H9 (cell line): ENCODE data around the gene KRT2. TPM values are rescaled to one million over a fixed set of nuclear protein-coding genes. Genes with fewer than 3 reads are reported as not detected.
A peak's percentile ranks its signal among the peaks of the same experiment; 100 is the strongest.

ENCODE experiments used
- DNase-seq: peaks from one replicate; pipeline ENCODE4 v3.0.0-alpha.2; 2017
- H2AFZ ChIP-seq: one replicate; pipeline ENCODE4 v1.6.1; 2013; ENCODE audit warnings: mild to moderate bottlenecking, low read length, control low read depth, moderate library complexity
- H2AK5ac ChIP-seq: 2 replicates; pipeline ENCODE4 v1.6.1; 2013; ENCODE audit warnings: low read length, control low read depth, mixed read lengths; ENCODE audit not compliant: insufficient read length
- H2BK120ac ChIP-seq: one replicate; pipeline ENCODE4 v1.6.1; 2013; ENCODE audit warnings: low read depth, mild to moderate bottlenecking, low read length, control low read depth, inconsistent platforms; ENCODE audit not compliant: poor library complexity, severe bottlenecking
- H2BK12ac ChIP-seq: 2 replicates; pipeline ENCODE4 v1.6.1; 2013; ENCODE audit warnings: low read length, control low read depth, mixed read lengths, low read depth; ENCODE audit not compliant: insufficient read length
- H2BK15ac ChIP-seq: 2 replicates; pipeline ENCODE4 v1.6.1; 2013; ENCODE audit warnings: low read depth, low read length, control low read depth
- H2BK20ac ChIP-seq: one replicate; pipeline ENCODE4 v1.6.1; 2013; ENCODE audit warnings: low read depth, mild to moderate bottlenecking, low read length, control low read depth, inconsistent platforms; ENCODE audit not compliant: poor library complexity, severe bottlenecking
- H2BK5ac ChIP-seq: 2 replicates; pipeline ENCODE4 v1.6.1; 2013; ENCODE audit warnings: low read length, control low read depth, mixed read lengths; ENCODE audit not compliant: insufficient read length
- H3K14ac ChIP-seq: 2 replicates; pipeline ENCODE4 v1.6.1; 2013; ENCODE audit warnings: low read length, control low read depth; ENCODE audit not compliant: insufficient read depth
- H3K18ac ChIP-seq: 2 replicates; pipeline ENCODE4 v1.6.1; 2013; ENCODE audit warnings: low read depth, mild to moderate bottlenecking, mixed read lengths, low read length, control low read depth; ENCODE audit not compliant: insufficient read length
- H3K23ac ChIP-seq: 2 replicates; pipeline ENCODE4 v1.6.1; 2013; ENCODE audit warnings: low read length, control low read depth, mixed read lengths, low read depth; ENCODE audit not compliant: insufficient read length
- H3K23me2 ChIP-seq: 2 replicates; pipeline ENCODE4 v1.6.1; 2013; ENCODE audit warnings: low read depth, mild to moderate bottlenecking, mixed read lengths, low read length, control low read depth; ENCODE audit not compliant: insufficient read length, poor library complexity, severe bottlenecking
- H3K27ac ChIP-seq: 2 replicates; pipeline ENCODE4 v1.5.1; 2013; ENCODE audit warnings: low read length, control low read depth, mixed read lengths, low read depth; ENCODE audit not compliant: insufficient read length
- H3K27me3 ChIP-seq: 2 replicates; pipeline ENCODE4 v1.6.1; 2013; ENCODE audit warnings: low read length, control low read depth, inconsistent platforms; ENCODE audit not compliant: insufficient read depth
- H3K4ac ChIP-seq: 2 replicates; pipeline ENCODE4 v1.6.1; 2013; ENCODE audit warnings: low read depth, mild to moderate bottlenecking, control low read depth, inconsistent platforms, low read length, moderate library complexity
- H3K4me1 ChIP-seq: 2 replicates; pipeline ENCODE4 v1.6.1; 2013; ENCODE audit warnings: low read length, control low read depth, inconsistent platforms; ENCODE audit not compliant: insufficient read depth
- H3K4me2 ChIP-seq: 2 replicates; pipeline ENCODE4 v1.6.1; 2013; ENCODE audit warnings: low read length, control low read depth, mixed read lengths; ENCODE audit not compliant: insufficient read length, insufficient read depth
- H3K56ac ChIP-seq: 2 replicates; pipeline ENCODE4 v1.6.1; 2013; ENCODE audit warnings: low read depth, mild to moderate bottlenecking, mixed read lengths, low read length, control low read depth; ENCODE audit not compliant: insufficient read length
- H3K79me1 ChIP-seq: 2 replicates; pipeline ENCODE4 v1.6.1; 2013; ENCODE audit warnings: low read depth, mild to moderate bottlenecking, moderate library complexity, low read length, control low read depth, inconsistent platforms; ENCODE audit not compliant: insufficient read depth, poor library complexity, severe bottlenecking
- H3K79me2 ChIP-seq: 2 replicates; pipeline ENCODE4 v1.6.1; 2013; ENCODE audit warnings: low read length, control low read depth, inconsistent platforms; ENCODE audit not compliant: insufficient read depth
- H3K9ac ChIP-seq: 2 replicates; pipeline ENCODE4 v1.6.1; 2013; ENCODE audit warnings: low read length, control low read depth, mixed read lengths; ENCODE audit not compliant: insufficient read length; ENCODE audit errors: extremely low read depth
- H3K9me3 ChIP-seq: one replicate; pipeline ENCODE4 v1.6.1; 2013; ENCODE audit warnings: low read depth, low read length, inconsistent platforms; ENCODE audit not compliant: control insufficient read depth
- H3T11ph ChIP-seq: one replicate; pipeline ENCODE4 v1.6.1; 2013; ENCODE audit warnings: mild to moderate bottlenecking, low read length, control low read depth, inconsistent platforms
- H4K20me1 ChIP-seq: one replicate; pipeline ENCODE4 v1.6.1; 2013; ENCODE audit not compliant: control insufficient read depth, insufficient read length, insufficient read depth
- H4K5ac ChIP-seq: 2 replicates; pipeline ENCODE4 v1.6.1; 2013; ENCODE audit warnings: low read depth, mild to moderate bottlenecking, mixed read lengths, low read length, control low read depth; ENCODE audit not compliant: insufficient read length
- H4K8ac ChIP-seq: replicated peaks from 2 replicates; pipeline ENCODE4 v1.6.1; 2013; ENCODE audit warnings: low read length, control low read depth, mixed read lengths, low read depth; ENCODE audit not compliant: insufficient read length
- H4K91ac ChIP-seq: 2 replicates; pipeline ENCODE4 v1.6.1; 2013; ENCODE audit warnings: low read depth, mild to moderate bottlenecking, moderate library complexity, mixed read lengths, low read length, control low read depth; ENCODE audit not compliant: insufficient read length
- H3K27ac Mint-ChIP-seq, 3 experiments: 2 replicates in 2 of 3; 3 replicates in 1 of 3; pipeline ENCODE4 v1.8.0; 2020 to 2021; ENCODE audit warnings: mixed read lengths in 3 of 3, mild to moderate bottlenecking in 1 of 3, moderate library complexity in 1 of 3
- H3K27me3 Mint-ChIP-seq: 2 replicates; pipeline ENCODE4 v1.8.0; 2021; ENCODE audit warnings: low read depth, mild to moderate bottlenecking, moderate library complexity, mixed read lengths
- H3K36me3 Mint-ChIP-seq, 3 experiments: 2 replicates in 2 of 3; 3 replicates in 1 of 3; pipeline ENCODE4 v1.8.0; 2020 to 2021; ENCODE audit warnings: low read depth in 3 of 3, mixed read lengths in 3 of 3; ENCODE audit not compliant: insufficient read depth in 1 of 3
- H3K4me1 Mint-ChIP-seq, 2 experiments: 2 replicates each; pipeline ENCODE4 v1.8.0; 2020; ENCODE audit warnings: mixed read lengths in 2 of 2
- H3K4me3 Mint-ChIP-seq, 2 experiments: 2 replicates in 1 of 2; 3 replicates in 1 of 2; pipeline ENCODE4 v1.8.0; 2020 to 2021; ENCODE audit warnings: mild to moderate bottlenecking in 2 of 2, mixed read lengths in 2 of 2, moderate library complexity in 1 of 2
- H3K9me3 Mint-ChIP-seq, 2 experiments: 2 replicates in 1 of 2; 3 replicates in 1 of 2; pipeline ENCODE4 v1.8.0; 2020; ENCODE audit warnings: mild to moderate bottlenecking in 2 of 2, mixed read lengths in 2 of 2, moderate library complexity in 1 of 2
- CTCF ChIP-seq: fragments of 200-600 bp; sonication (generic); conservative IDR thresholded peaks from 3 replicates; pipeline ENCODE4 v1.8.0; 2021; ENCODE audit warnings: antibody characterized with exemption, mild to moderate bottlenecking
- WGBS: extraction: QIAGEN DNeasy Blood & Tissue Kit; methylation state at CpG from one replicate; pipeline ENCODE4 v1.1.7; 2013; ENCODE audit warnings: missing lambda C conversion rate, low lambda C conversion rate, mixed read lengths; ENCODE audit not compliant: insufficient read length; ENCODE audit errors: extremely low coverage; 5-methylcytosine and 5-hydroxymethylcytosine counted together
- total RNA-seq: library from RNA; stranded (reverse); gene quantifications from 2 replicates; pipeline ENCODE4 v1.2.1, GENCODE V29; 2021

The KRT2 gene
- total RNA-seq, 1 experiment from 2014 or later = not detected

GRCh38 chr12:52641468-52641867 lies 10.5 kb downstream of the KRT2 start:
- Histone ChIP-seq H2AFZ (no peak overlapping the region), H3K14ac (no peak overlapping the region), H2BK15ac (no peak overlapping the region), H3K4me2 (no peak overlapping the region), H3K4me1 (no peaks in the 10 kb centered on the region), H3K23ac (no peak overlapping the region), H2BK12ac (no peak overlapping the region), H2AK5ac (no peak overlapping the region), H2BK20ac (no peak overlapping the region), H3K23me2 (no peaks in the 10 kb centered on the region), H3K4ac (no peak overlapping the region), H4K5ac (peak overlapping the region; percentile 36), H3K27me3 (no peaks in the 10 kb centered on the region), H2BK120ac (no peak overlapping the region), H3K79me2 (no peaks in the 10 kb centered on the region), H4K91ac (no peak overlapping the region), H3K79me1 (no peaks in the 10 kb centered on the region), H3K18ac (no peak overlapping the region), H2BK5ac (no peak overlapping the region), H3T11ph (no peak overlapping the region), H3K9ac (no peak overlapping the region), H4K20me1 (no peaks in the 10 kb centered on the region), H3K9me3 (no peaks in the 10 kb centered on the region), H4K8ac (no peak overlapping the region), H3K56ac (no peak overlapping the region), H3K27ac (no peak overlapping the region)
- peaks cover 0 to 2% of the 10 kb centered on the region in 2 experiments; a peak in 1 of 4 replicates for H3K4me1 Mint-ChIP-seq
- no peaks in the 10 kb centered on the region for H3K9me3 Mint-ChIP-seq
- no peak overlapping the region for H3K27ac Mint-ChIP-seq
- no peak overlapping the region for H3K4me3 Mint-ChIP-seq
- no CpG with 5 or more reads among the region's 4 CpGs for whole genome bisulfite sequencing
- H3K27me3 Mint-ChIP-seq = peaks cover 26% of the 10 kb centered on the region
- no peak for TF ChIP-seq CTCF
- DNase-seq = peak; percentile 9
- H3K36me3 Mint-ChIP-seq = no peaks in the 10 kb centered on the region
